NCI-H146 (cell line): ENCODE data around the gene KCNN2.

Experiments used
- DNase-seq: peaks from one replicate; lab custom pipeline; 2025; lab: John Stamatoyannopoulos, UW

The KCNN2 gene

DNA sequence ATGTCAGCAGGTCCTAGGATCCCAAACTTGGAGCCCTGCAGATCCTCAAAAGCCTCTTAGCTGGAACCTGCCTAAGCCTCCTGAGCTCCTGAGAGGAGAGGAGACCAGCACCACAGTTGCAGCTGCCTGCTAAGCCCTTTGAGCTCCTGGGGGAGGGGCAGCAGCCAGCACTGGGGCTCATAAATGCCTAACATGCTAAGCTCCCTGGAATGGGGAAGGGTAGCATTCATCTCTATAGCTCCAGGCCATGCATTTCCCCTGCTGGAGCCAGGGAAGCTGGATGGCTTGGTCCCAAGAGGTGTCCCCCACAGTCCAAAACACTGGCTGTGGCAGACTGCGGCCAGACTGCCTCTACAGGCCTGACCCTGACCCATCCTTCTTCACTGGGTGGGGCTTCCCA lies 182.7 kb downstream of the KCNN2 start:
- no peak for DNase-seq
